A549 (cell line): ENCODE data around the gene RNF2. TPM values are rescaled to one million over a fixed set of nuclear protein-coding genes. Genes with fewer than 3 reads are reported as not detected.

Experiments
- ATAC-seq, 2 experiments: fragments of 200-7000 bp in 1 of 2; fragments of >200 bp in 1 of 2; cut with Nextera tagmentation in 1 of 2; cut with Tn5 transposase in 1 of 2; 3 replicates each; pipeline versions ENCODE4 v1.8.0 to v1.9.1; 2018 to 2020; ENCODE audit warnings: mild to moderate bottlenecking in 1 of 2, moderate library complexity in 1 of 2
- CTCF ChIA-PET: fragments of 300-600 bp; sonication (Branson Sonifier 250); formaldehyde crosslinking; extraction: SDS; loops from one replicate; lab custom pipeline; 2021; ENCODE audit warnings: antibody characterized with exemption, inconsistent platforms; lab: Yijun Ruan, JAX
- POLR2A ChIA-PET: fragments of 350-600 bp; formaldehyde crosslinking; extraction: SDS; loops from one replicate; lab custom pipeline; 2021; ENCODE audit warnings: antibody characterized with exemption, inconsistent platforms; lab: Yijun Ruan, JAX
- DNase-seq, 2 experiments: peaks; one replicate each; pipeline versions ENCODE4 v3.0.0 to v3.0.0-alpha.2; 2011 to 2016; ENCODE audit warnings: low read depth in 1 of 2, low spot score in 1 of 2
- FAIRE-seq: peaks from 2 replicates; lab custom pipeline; 2011; peaks lifted over from hg19 to GRCh38; lab: Jason Lieb, UNC
- H3K27ac ChIP-seq, 2 experiments: fragments of >200 bp; sonication (Bioruptor Twin); formaldehyde crosslinking; 3 replicates each; pipeline ENCODE4 v1.5.1; 2016 to 2017
- H3K4me1 ChIP-seq: fragments of >200 bp; sonication (Bioruptor Twin); formaldehyde crosslinking; 3 replicates; pipeline ENCODE4 v1.6.1; 2016
- H3K4me2 ChIP-seq: fragments of >200 bp; sonication (Bioruptor Twin); formaldehyde crosslinking; 3 replicates; pipeline ENCODE4 v1.6.1; 2016
- H3K4me3 ChIP-seq: fragments of >200 bp; sonication (Bioruptor Twin); formaldehyde crosslinking; 3 replicates; pipeline ENCODE4 v1.5.1; 2016
- H3K9me3 ChIP-seq: fragments of >200 bp; sonication (Bioruptor Twin); formaldehyde crosslinking; 3 replicates; pipeline ENCODE4 v1.6.1; 2016
- BCL3 ChIP-seq: fragments of >200 bp; sonication (Bioruptor Twin); formaldehyde crosslinking; IDR thresholded peaks from 3 replicates; pipeline ENCODE4 v1.6.1; 2016
- BHLHE40 ChIP-seq: IDR thresholded peaks from 2 replicates; pipeline ENCODE4 v1.6.1; 2012; ENCODE audit warnings: low read depth, low read length, inconsistent platforms
- CBX8 ChIP-seq: fragments of 200-600 bp; sonication (generic); IDR thresholded peaks from 2 replicates; pipeline ENCODE4 v1.6.1; 2016
- CHD4 ChIP-seq: fragments of 200-600 bp; sonication (generic); IDR thresholded peaks from 2 replicates; pipeline ENCODE4 v1.6.1; 2016; ENCODE audit warnings: antibody characterized with exemption, mild to moderate bottlenecking, borderline replicate concordance
- CTCF ChIP-seq: fragments of >200 bp; sonication (Bioruptor Twin); formaldehyde crosslinking; IDR thresholded peaks from 3 replicates; pipeline ENCODE4 v1.5.1; 2016
- E2F6 ChIP-seq: IDR thresholded peaks from 2 replicates; pipeline ENCODE4 v1.6.1; 2012; ENCODE audit warnings: low read depth, borderline replicate concordance
- EHMT2 ChIP-seq: fragments of 200-600 bp; sonication (generic); IDR thresholded peaks from 2 replicates; pipeline ENCODE4 v1.6.1; 2016; ENCODE audit warnings: antibody characterized with exemption, low read depth, mild to moderate bottlenecking, moderate library complexity
- ELK1 ChIP-seq: fragments of 150-350 bp; IDR thresholded peaks from 2 replicates; pipeline ENCODE4 v1.6.1; 2014; ENCODE audit warnings: low read depth, mild to moderate bottlenecking, low read length
- ESRRA ChIP-seq: fragments of 150-350 bp; IDR thresholded peaks from 2 replicates; pipeline ENCODE4 v1.6.1; 2014; ENCODE audit warnings: mild to moderate bottlenecking, low read length, borderline replicate concordance
- HEYL ChIP-seq: fragments of 250-450 bp; sonication (Bioruptor Pico); IDR thresholded peaks from 2 replicates; pipeline ENCODE4 v1.8.0; 2021; ENCODE audit warnings: mild to moderate bottlenecking, moderate library complexity
- HMGXB4 ChIP-seq: fragments of 250-450 bp; sonication (Bioruptor Pico); IDR thresholded peaks from 2 replicates; pipeline ENCODE4 v1.5.0; 2021; ENCODE audit warnings: mild to moderate bottlenecking, moderate library complexity, borderline replicate concordance
- HOXB5 ChIP-seq: fragments of 250-450 bp; sonication (Bioruptor Pico); IDR thresholded peaks from 2 replicates; pipeline ENCODE4 v1.5.0; 2020; ENCODE audit warnings: mild to moderate bottlenecking, moderate library complexity
- MAZ ChIP-seq: fragments of 150-350 bp; IDR thresholded peaks from 2 replicates; pipeline ENCODE4 v1.6.1; 2014; ENCODE audit warnings: antibody characterized with exemption, low read depth, low read length, borderline replicate concordance
- MYC ChIP-seq: IDR thresholded peaks from 2 replicates; pipeline ENCODE4 v1.6.1; 2012; ENCODE audit warnings: mild to moderate bottlenecking, inconsistent platforms, low read length, improper control_type of control experiment, borderline replicate concordance
- PHF8 ChIP-seq: fragments of 200-600 bp; sonication (generic); IDR thresholded peaks from 2 replicates; pipeline ENCODE4 v1.6.1; 2016; ENCODE audit warnings: low read depth, mild to moderate bottlenecking, antibody characterized with exemption, moderate library complexity, borderline replicate concordance
- POLR2A ChIP-seq: IDR thresholded peaks from 2 replicates; pipeline ENCODE4 v1.6.1; 2012; ENCODE audit warnings: mild to moderate bottlenecking, low read length
- REST ChIP-seq: fragments of 200-600 bp; sonication (generic); IDR thresholded peaks from 2 replicates; pipeline ENCODE4 v1.6.1; 2016; ENCODE audit warnings: antibody characterized with exemption, mild to moderate bottlenecking, moderate library complexity
- RFX5 ChIP-seq: fragments of 450-650 bp; IDR thresholded peaks from 2 replicates; pipeline ENCODE4 v1.7.1; 2014; ENCODE audit warnings: antibody characterized with exemption, mild to moderate bottlenecking, moderate library complexity
- TP53 ChIP-seq: fragments of 250-450 bp; sonication (Bioruptor Pico); IDR thresholded peaks from 2 replicates; pipeline ENCODE4 v1.5.0; 2021; ENCODE audit warnings: mild to moderate bottlenecking, moderate library complexity
- ZSCAN20 ChIP-seq: fragments of 250-450 bp; sonication (Bioruptor Pico); IDR thresholded peaks from 2 replicates; pipeline ENCODE4 v1.8.0; 2022; ENCODE audit warnings: mild to moderate bottlenecking, moderate library complexity
- WGBS: methylation state at CpG from one replicate; pipeline ENCODE4 v1.1.6; 2017; ENCODE audit errors: missing lambda C conversion rate; 5-methylcytosine and 5-hydroxymethylcytosine counted together
- polyA plus RNA-seq, 4 experiments: library from polyadenylated mRNA; depleted of rRNA in 3 of 4; stranded (reverse); fragments of >200 nt; fragmentation: RNase III in 1 of 4; extraction: RNeasy Plus Mini Kit Qiagen cat#74134 plus additional on column Dnase treatment in 1 of 4; gene quantifications; 2 replicates in 3 of 4; 3 replicates in 1 of 4; pipeline ENCODE4 v1.2.3, GENCODE V29; 2011 to 2017

Gene RNF2
- polyA plus RNA-seq, 2 of the 4 experiments (the other 2 are of a cell fraction): 16.6 to 38.2 TPM

GRCh38 chr1:185068341-185068740 is 23.0 kb downstream of the RNF2 start:
- CTCF ChIA-PET: interaction anchor here (1.1 to 1.8 kb wide), 2 partner anchors 10 to 101 kb away, joined by 3 to 6 read pairs; no protein-coding TSS in a partner anchor

GRCh38 chr1:185069202-185069772 is 23.9 kb downstream of the RNF2 start:
- no peaks in the 10 kb centered on the region for H3K9me3 ChIP-seq
- H3K4me2 ChIP-seq: no peak overlapping the region
- H3K27ac ChIP-seq: no peak overlapping the region
- ATAC-seq (no peak), DNase-seq (no peak), FAIRE-seq (no peak)
- H3K4me1 ChIP-seq: no peaks in the 10 kb centered on the region
- POLR2A ChIA-PET: no interaction called here
- WGBS: 92% methylated on average over 4 of the region's 4 CpGs
- no peak overlapping the region for H3K4me3 ChIP-seq
- CTCF ChIA-PET: interaction anchor here (0.6 to 1.8 kb wide), 4 partner anchors 9 to 264 kb away, joined by 3 to 6 read pairs (median 4); no protein-coding TSS in a partner anchor
- TF ChIP-seq REST (no peak), MAZ (no peak), CHD4 (no peak), BHLHE40 (no peak), ELK1 (no peak), POLR2A (no peak), E2F6 (no peak), HEYL (no peak)

More at GRCh38 chr1:185068341-185068740, 23.0 kb downstream of the RNF2 start:
- Histone ChIP-seq H3K9me3 (no peaks in the 10 kb centered on the region), H3K4me3 (no peak overlapping the region), H3K4me2 (no peak overlapping the region), H3K4me1 (no peaks in the 10 kb centered on the region), H3K27ac (no peak overlapping the region)
- FAIRE-seq: no peak
- POLR2A ChIA-PET: no interaction called here
- TF ChIP-seq EHMT2 (no peak), TP53 (CRISPR knock-in tag) (no peak), HMGXB4 (CRISPR knock-in tag) (no peak), RFX5 (no peak), HOXB5 (no peak), ZSCAN20 (CRISPR knock-in tag) (no peak), MYC (no peak), ESRRA (no peak), BCL3 (no peak), CTCF (no peak), PHF8 (no peak), ELK1 (no peak), CBX8 (no peak)
- ATAC-seq: no peak
- no peak for DNase-seq
